HG02610 (cell line): ENCODE data around the gene ELAVL3.
"Not testable (repeated sequence)": the region's sequence is repeated elsewhere in the genome, so short reads cannot be mapped to it uniquely, and the experiment has no call there.

Source experiments
- ATAC-seq: cut with Tn5 transposase; IDR thresholded peaks from one replicate; pipeline ENCODE4 v1.9.1; 2021; ENCODE audit warnings: mild to moderate bottlenecking, moderate library complexity; ENCODE audit not compliant: unreplicated experiment

Gene ELAVL3

GRCh38 chr19:11489378-11489777 lies 8.5 kb upstream of the ELAVL3 start:
- ATAC-seq = no peak

GRCh38 chr19:11486661-11487503 lies 6.0 kb upstream of the ELAVL3 start:
- ATAC-seq = no peak

DNA sequence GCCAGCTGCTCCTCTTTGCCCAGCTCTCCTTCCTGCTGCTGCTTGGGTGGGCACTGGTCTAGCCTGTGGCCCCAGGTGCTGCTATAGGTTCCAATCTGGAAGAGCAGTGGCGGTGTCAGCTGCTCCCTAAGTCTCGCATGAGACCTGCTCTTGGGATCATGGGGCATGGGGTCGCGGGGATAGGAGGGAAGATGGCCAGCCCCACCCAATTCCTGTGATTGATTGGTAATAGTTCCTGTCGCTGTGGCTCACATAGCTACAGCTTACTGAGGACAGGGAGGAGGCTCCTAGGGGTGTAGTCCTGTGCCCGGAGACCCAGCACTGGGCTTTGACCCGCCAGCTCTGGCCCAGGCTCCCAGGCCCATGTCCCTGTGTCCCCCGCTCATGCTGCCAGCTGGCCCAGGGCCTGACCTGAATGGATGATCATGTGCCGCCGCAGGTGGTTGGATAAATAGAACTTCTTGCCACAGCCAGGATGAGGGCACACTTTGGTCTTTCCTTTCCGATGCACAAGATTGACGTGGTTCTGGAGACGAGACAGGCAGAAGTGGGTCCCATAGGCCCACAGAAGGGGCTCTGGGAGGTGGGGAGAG lies 4.5 kb upstream of the ELAVL3 start:
- ATAC-seq = no peak

DNA sequence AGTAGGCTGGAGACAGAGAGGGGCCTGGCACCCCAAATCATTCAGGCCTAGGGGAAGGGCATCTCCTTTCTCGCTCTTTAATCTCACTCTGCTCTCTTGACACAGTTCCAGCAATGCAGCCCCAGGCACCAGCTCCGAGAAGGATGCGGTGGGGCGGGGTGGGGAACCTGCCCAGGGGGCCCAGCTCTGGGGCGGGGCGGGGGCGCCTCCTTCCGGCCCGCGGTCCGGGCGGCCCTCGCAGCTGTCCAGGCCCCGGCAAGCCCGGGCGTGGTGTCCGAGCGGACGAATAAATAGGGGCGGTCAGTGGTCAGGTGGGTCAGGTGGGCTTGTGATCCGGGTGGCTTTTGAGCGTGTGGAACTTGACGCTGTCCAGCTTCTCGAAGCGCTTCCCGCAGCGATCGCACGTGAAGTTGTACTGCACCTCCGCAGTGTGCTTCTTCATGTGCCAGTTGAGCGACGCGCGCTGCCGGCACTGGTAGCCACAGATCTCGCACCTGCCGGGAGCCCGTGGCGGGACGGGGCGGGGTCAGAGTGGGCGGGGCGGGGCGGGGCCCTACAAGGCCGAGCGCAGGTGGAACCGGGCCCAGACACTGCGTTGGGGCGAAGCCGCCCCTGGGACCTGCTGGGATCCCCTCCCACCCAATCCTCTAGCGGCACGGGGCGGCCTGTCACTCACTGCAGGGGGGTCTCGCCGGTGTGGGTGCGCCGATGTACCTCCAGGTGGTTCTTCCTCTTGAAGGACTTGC lies 2.7 kb upstream of the ELAVL3 start:
- no peak for ATAC-seq

DNA sequence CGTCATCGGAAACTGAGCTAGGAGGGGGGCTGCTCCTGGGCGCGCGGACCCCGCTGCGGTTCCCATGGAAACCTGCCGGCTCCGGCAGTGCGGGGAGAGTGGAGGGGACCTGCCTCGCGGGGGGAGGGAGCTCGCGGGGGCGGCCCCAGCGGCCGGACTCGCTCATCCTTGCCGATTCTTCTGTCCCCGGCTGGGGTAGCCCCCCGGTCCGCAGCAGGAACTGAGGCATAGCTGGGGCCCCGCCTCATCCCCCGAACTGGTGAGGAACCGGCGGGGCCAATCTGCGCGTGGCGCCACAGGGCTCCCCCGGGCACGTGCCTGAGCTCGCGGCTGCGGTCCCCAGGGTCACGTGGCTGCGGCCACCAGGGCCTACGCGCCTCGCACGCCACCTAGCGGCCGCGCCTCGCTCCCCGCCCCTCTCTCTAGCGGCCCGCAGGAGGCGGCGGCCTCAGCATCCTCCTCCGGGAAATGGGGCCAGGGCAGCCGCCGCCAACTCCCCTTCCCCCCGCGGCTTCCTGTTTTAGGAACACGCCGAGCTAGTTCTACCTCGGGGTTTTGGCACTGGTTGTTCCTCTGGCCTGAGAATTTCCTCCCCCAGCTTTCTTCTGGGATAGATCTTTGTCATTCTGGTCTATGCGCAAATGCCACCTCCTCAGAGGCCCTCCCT lies 1.7 kb upstream of the ELAVL3 start:
- peak; percentile 54 for ATAC-seq

DNA sequence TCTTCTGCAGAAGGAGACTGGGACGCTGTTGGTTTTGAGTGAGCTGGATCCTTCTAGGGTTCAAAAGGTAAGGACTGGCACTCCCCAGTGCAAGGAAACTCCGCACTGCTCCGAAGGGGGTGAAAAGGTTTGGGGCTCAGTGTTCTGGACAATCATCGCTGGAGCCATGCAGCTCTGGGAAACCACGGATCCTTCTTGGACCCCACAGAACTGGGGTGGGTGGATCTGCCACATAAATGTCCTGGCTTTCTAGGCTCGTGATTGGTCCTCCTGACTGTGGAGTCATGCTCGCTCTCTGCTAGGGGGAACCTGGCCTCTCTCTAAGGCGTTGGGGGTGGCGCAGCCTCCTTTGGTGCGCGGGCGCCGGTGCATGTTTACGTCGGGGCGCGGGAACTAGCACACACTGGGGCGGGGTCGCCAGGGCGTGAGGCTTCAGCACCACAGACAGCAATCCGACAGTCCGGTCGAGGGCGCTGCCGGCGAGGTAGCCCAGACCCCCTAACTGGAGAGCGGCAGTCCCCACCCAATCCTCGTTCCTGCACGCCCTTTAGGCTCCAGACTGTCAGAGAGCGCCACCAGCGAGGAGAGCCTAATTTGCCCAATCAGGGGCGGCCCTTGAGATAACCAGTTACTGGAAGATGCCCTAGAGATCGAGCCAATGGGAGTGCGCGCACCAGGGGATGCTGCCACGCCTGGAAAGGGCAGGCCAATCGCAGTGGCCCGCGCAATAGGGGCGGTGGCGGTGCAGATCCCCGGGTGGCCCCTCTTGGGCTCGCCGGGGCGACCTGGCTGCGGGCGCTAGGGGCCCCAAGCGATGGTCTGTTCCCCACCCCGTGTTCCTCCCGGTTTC lies 913 bp upstream of the ELAVL3 start:
- peak; percentile 46 for ATAC-seq

DNA sequence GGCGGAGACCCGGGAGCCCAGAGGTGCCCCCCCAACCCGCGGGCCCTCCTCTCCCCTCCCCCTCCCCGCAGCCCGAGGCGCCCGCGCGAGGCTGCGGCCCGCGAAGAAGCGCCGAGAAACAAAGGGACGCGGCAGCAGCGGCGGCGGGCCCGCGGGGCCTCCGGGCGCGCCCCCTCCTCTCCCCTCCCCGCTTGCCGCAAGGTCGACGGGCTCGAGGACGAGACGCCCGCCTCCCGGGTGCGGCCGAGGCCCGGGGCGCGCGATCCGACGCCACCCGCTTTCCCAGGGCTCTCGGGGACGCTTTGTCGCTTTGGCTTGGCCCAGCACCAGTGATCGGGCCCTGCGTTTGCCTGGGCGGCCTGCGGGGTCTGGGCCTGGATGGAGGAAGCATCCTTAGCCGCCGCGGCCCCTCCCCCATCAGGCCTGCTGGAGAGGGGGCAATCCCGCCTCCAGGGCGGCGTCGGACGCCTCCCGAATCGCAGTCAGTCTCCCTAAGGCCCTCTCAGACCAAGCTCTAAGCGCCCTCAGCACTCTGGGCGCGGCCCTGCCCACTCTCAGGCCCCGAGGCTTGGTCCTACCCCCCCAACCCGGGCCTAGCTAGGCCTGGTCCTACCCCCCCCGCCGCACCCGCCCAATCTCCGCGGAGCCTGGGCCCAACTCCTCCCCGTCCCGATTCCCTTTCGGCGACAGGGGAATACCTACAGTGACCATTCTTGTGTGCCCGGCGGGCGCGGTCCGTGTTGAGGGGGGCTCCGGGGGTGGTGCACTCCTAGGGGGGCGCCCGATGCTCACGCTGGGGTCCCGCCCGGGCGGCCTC lies 740 bp downstream of the ELAVL3 start:
- no peak for ATAC-seq

- ATAC-seq = no peak
Observed at GRCh38 chr19:11479090-11479897, 1.6 kb downstream of the ELAVL3 start.

- no peak for ATAC-seq
Observed at GRCh38 chr19:11478167-11479089, 2.4 kb downstream of the ELAVL3 start.

DNA sequence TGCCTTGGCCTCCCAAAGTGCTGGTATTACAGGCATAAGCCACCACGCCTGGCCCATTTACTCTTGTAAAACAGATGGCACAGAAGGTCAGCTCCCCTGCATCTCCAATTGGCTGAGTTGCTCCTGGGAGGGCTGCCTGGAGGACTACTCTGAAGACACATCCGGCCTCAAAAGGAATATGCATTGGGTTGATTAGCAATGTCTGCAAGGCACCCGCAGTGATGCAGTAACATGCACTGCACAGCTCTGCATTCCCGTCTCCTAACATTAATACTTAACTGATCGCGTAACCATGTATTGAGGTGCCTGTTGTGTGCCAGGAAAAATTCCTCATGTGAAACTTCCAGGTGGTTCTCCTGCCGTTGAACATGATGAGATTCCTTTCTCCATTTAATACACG lies 5.0 kb downstream of the ELAVL3 start:
- no peak for ATAC-seq

DNA sequence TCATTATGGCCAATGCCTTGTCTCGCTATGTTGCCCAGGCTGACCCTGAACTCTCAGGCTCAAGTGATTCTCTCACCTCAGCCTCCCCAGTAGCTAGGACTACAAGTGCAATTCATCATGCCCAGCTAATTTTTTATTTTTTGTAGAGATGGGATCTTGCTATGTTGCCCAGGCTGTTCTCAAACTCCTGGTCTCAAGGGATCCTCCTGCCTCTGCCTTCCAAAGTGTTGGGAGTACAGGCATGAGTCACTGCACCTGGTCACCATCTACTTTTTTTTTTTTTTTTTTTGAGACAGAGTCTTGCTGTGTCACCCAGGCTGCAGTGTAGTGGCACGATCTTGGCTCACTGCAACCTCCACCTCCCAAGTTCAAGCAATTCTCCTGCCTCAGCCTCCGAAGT lies 5.5 kb downstream of the ELAVL3 start:
- ATAC-seq = not testable (repeated sequence)

GRCh38 chr19:11473725-11474124 lies 7.1 kb downstream of the ELAVL3 start:
- no peak for ATAC-seq

DNA sequence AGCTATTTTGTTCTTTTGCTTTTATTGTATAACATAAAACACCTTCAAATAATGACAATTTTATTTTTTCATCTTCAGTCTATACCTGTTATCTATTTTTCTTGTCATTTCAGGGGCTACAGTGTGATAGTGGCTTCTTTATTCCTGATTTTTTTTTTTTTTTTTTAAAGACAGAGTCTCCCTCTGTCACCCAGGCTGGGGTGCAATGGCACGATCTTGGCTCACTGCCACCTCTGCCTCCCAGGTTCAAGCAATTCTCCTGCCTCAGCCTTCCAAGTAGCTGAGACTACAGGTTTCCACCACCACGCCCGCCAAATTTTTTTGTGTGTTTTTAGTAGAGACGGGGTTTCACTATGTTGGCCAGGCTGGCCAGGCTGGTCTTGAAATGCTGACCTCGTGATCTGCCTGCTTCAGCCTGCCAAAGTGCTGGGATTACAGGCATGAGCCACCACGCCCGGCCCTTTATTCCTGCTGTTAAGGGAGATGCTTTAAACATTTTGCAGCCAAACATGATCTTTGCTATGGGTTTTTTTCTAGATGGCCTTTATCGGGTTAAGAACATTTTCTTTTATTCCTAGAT lies 12.5 kb downstream of the ELAVL3 start:
- ATAC-seq = not testable (repeated sequence)

GRCh38 chr19:11465600-11465999 lies 15.2 kb downstream of the ELAVL3 start:
- ATAC-seq = no peak

DNA sequence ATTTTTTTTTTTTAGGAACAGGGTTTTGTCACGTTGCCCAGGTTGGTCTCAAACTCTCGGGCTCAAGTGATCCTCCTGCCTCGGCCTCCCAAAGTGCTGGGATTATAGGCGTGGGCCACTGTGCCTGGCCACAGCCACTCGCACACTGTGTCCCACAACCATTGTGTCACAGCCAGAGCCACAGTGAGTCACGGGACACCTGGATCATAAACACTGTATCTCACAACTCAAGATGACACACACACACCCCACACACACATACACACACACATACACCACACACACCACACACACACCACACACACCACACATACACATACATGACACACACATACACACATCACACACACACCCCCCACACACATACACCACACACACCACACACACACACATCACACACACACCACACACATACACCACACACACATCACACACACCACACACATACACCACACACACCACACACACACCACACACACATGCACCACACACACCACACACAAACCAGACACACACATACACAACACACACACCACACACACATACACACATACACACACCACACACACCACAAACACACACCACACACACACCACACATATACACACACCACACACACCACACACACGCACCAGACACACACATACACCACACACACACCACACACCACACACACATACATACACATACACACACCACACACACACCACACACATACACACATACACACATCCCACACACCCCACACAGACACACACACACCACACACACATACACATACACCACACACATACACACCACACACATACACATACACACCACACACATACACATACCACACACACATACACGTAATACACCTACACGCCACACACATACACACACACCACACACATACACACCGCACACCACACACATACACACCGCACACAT lies 16.2 kb downstream of the ELAVL3 start:
- ATAC-seq = no peak

GRCh38 chr19:11463391-11463790 lies 17.5 kb downstream of the ELAVL3 start:
- no peak for ATAC-seq
